ENCODE measurements around the gene S100P.
A peak's percentile ranks its signal among the peaks of the same experiment; 100 is the strongest.
"Not testable (repeated sequence)": the region's sequence is repeated elsewhere in the genome, so short reads cannot be mapped to it uniquely, and the experiment has no call there.

S100P gene

GRCh38 chr4:6720202-6720699, 26.6 kb downstream of the S100P start:
- Histone ChIP-seq H3K36me3 (ENCODE audit: control insufficient read depth, insufficient read depth, low read length) (no peaks in the 10 kb centered on the region), H3K4me3 (replicated peaks; ENCODE audit: low read depth, low read length) (no peak overlapping the region), H3K27me3 (replicated peaks; ENCODE audit: control insufficient read depth, insufficient read depth, low read length) (no peaks in the 10 kb centered on the region)
- peak; percentile 97 for TF ChIP-seq CTCF (IDR thresholded peaks at IDR 0.05; ENCODE audit: insufficient read depth, low read length, poor library complexity, severe bottlenecking)
- DNase-seq (ENCODE audit: extremely low read depth, insufficient read length), result peak; percentile 69

DNA sequence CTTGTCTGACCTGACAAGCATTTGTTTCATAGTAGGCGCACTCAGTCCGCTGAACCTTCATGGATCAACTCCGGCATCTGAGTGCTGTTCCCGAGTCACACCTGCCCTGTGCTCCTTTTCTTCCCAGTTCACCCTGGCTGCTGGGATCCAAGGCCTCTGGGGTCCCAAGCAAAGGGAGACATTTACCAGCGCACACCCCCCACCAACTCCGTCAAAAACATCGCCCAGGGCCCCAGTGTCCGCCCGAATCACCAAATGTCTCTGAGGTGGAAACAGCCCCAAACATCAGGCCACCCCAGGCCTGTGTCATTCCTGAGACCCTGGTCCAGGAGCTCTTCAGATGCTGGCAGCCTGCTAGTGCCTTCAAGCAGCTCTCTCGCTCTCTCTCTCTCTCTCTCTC, 27.4 kb downstream of the S100P start:
- no peak for TF ChIP-seq CTCF (IDR thresholded peaks at IDR 0.05; ENCODE audit: insufficient read depth, low read length, poor library complexity, severe bottlenecking)

GRCh38 chr4:6722891-6723290, 29.2 kb downstream of the S100P start:
- no peak for DNase-seq (ENCODE audit: extremely low read depth, insufficient read length)
- Histone ChIP-seq H3K36me3 (ENCODE audit: control insufficient read depth, insufficient read depth, low read length) (no peaks in the 10 kb centered on the region), H3K27me3 (replicated peaks; ENCODE audit: control insufficient read depth, insufficient read depth, low read length) (no peaks in the 10 kb centered on the region), H3K4me3 (replicated peaks; ENCODE audit: low read depth, low read length) (no peak overlapping the region)
- no peak for TF ChIP-seq CTCF (IDR thresholded peaks at IDR 0.05; ENCODE audit: insufficient read depth, low read length, poor library complexity, severe bottlenecking)

More for the DNA sequence above, 27.4 kb downstream of the S100P start:
- DNase-seq (ENCODE audit: extremely low read depth, insufficient read length), result no peak
- Histone ChIP-seq H3K36me3 (ENCODE audit: control insufficient read depth, insufficient read depth, low read length) (no peaks in the 10 kb centered on the region), H3K4me3 (replicated peaks; ENCODE audit: low read depth, low read length) (no peak overlapping the region), H3K27me3 (replicated peaks; ENCODE audit: control insufficient read depth, insufficient read depth, low read length) (no peaks in the 10 kb centered on the region)

DNA sequence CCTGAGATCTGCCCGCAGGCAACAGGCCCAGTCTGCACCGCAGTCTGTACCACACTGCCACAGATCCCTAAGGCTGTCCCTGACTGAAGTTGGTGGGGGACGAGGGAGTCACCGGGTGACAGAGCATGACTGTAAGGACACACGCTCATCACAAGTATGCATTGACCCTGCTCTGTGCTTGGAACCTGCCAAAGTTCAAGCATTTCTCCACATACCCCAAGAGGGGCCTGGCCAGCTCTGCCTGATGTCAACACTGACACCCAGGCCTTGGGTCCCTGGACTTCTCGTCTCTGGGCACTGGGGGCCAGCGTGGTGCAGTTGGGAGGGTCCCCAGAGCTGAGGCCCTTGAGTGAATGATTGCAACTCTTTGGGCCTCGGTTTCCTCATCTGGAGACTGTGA, 30.2 kb downstream of the S100P start:
- no peaks in the 10 kb centered on the region for H3K36me3 ChIP-seq (ENCODE audit: control insufficient read depth, insufficient read depth, low read length)
- H3K27me3 ChIP-seq (replicated peaks; ENCODE audit: control insufficient read depth, insufficient read depth, low read length), result no peaks in the 10 kb centered on the region
- TF ChIP-seq CTCF (IDR thresholded peaks at IDR 0.05; ENCODE audit: insufficient read depth, low read length, poor library complexity, severe bottlenecking), result no peak
- no peak overlapping the region for H3K4me3 ChIP-seq (replicated peaks; ENCODE audit: low read depth, low read length)
- DNase-seq (ENCODE audit: extremely low read depth, insufficient read length), result no peak

- no peak for TF ChIP-seq CTCF (IDR thresholded peaks at IDR 0.05; ENCODE audit: insufficient read depth, low read length, poor library complexity, severe bottlenecking)
- H3K27me3 ChIP-seq (replicated peaks; ENCODE audit: control insufficient read depth, insufficient read depth, low read length), result no peaks in the 10 kb centered on the region
- no peak for DNase-seq (ENCODE audit: extremely low read depth, insufficient read length)
Measured at GRCh38 chr4:6724421-6725111, 30.9 kb downstream of the S100P start.

DNA sequence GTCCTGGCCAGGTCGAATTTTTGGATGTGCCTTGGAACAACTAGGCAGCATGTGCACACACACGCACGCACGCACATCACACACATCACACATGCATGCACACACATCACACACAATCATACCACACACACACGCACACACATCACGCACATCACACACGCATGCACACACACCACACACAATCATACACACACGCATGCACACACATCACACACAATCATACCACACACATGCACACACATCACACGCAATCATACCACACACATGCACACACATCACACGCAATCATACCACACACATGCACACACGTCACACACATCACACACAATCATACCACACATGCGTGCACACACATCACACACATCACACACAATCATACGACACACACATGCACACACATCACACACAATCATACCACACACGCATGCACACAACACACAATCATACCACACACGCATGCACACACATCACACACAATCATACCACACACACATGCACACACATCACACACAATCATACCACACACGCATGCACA, 31.8 kb downstream of the S100P start:
- H3K27me3 ChIP-seq (replicated peaks; ENCODE audit: control insufficient read depth, insufficient read depth, low read length); DNase-seq (ENCODE audit: extremely low read depth, insufficient read length); H3K4me3 ChIP-seq (replicated peaks; ENCODE audit: low read depth, low read length): not testable (repeated sequence)

More at GRCh38 chr4:6724421-6725111, 30.9 kb downstream of the S100P start:
- no peak overlapping the region for H3K4me3 ChIP-seq (replicated peaks; ENCODE audit: low read depth, low read length)
- H3K36me3 ChIP-seq (ENCODE audit: control insufficient read depth, insufficient read depth, low read length), result no peaks in the 10 kb centered on the region

More for the DNA sequence above, 31.8 kb downstream of the S100P start:
- not testable (repeated sequence) for H3K36me3 ChIP-seq (ENCODE audit: control insufficient read depth, insufficient read depth, low read length)
